Putamen (tissue), 1 donor: Measurements from ENCODE around the gene ATP13A3.

ENCODE experiments used
- DNase-seq: peaks from one replicate; pipeline ENCODE4 v3.0.0-alpha.2; 2016; ENCODE audit warnings: low spot score

ATP13A3 gene

GRCh38 chr3:194475138-194475932 is 11.5 kb downstream of the ATP13A3 start:
- no peak for DNase-seq

DNA sequence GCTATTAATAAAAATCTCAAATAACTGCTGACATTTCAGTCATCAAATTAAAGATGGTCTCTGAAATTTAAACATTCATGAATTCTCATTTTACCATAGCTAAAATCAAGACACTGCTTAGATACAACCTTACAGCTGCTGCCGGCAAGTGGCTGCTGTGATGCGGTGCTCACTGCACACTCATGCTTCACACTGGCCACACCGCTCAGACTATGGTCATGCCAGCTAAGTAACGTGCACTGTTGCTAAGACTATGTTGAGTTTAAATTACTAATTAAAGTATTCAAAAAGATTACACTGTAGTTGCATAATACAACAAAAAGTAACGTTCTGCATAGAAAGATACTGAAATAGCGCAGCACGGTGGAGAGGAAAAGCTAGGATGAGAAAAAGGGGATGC is 12.1 kb downstream of the ATP13A3 start:
- DNase-seq: no peak

GRCh38 chr3:194472290-194472920 is 14.4 kb downstream of the ATP13A3 start:
- DNase-seq: peak; percentile 54

DNA sequence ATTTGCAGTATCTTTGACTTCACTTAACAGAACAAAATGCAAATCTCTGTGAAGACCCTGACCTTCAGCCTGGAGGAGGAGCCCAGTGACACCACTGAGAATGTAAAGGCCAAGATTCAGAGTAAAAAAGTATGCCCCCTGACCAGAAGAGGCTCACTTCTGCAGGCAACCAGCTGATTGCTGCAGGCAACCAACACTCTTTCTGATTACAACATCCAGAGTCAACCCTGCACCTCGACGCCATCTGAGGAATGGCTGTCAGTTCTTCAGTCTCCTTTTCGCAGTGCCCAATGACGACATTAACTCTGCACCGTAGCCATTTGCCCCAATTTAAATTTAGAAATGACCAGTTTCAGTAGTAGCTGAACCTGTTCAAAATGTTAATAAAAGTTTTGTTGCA is 14.9 kb downstream of the ATP13A3 start:
- no peak for DNase-seq

DNA sequence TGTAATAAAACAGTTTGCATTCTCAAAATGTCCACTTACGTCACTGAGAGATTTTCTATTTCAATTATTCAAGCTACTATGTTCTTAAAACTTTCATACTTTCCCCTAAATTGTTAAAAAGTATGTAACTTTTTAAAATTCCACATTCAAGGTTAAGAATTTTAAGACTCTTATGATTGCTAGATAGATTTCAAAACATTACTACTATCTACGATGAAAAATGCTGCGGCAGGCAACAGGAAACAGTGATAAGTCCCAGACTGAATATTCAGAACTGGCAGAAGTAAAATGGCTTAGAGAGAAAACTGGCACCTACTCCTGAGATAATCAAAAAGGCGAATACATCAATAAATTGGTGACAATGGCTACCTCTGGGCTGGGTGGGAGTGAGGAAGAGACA is 16.2 kb downstream of the ATP13A3 start:
- DNase-seq: no peak

- DNase-seq: no peak
Observed at GRCh38 chr3:194469977-194470376, 16.8 kb downstream of the ATP13A3 start.

DNA sequence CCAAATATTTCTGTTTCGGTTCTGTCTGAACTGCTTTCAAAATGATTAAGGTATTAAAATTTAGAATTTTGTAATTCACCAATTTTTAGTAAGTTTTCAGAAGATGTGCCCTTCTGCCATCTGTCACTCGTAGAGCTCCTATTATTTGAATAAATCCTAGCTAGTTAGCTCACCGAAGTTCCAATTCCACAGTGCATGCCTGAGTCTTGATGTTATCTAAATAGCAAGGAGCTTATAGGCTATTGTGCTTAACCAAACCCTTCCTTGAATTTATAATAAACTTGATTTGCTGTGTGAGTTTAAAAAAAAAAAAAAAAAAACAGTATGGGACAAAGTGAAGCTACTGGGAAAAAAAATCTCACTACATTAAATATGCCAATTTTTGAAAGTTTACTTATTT is 18.7 kb downstream of the ATP13A3 start:
- no peak for DNase-seq

DNA sequence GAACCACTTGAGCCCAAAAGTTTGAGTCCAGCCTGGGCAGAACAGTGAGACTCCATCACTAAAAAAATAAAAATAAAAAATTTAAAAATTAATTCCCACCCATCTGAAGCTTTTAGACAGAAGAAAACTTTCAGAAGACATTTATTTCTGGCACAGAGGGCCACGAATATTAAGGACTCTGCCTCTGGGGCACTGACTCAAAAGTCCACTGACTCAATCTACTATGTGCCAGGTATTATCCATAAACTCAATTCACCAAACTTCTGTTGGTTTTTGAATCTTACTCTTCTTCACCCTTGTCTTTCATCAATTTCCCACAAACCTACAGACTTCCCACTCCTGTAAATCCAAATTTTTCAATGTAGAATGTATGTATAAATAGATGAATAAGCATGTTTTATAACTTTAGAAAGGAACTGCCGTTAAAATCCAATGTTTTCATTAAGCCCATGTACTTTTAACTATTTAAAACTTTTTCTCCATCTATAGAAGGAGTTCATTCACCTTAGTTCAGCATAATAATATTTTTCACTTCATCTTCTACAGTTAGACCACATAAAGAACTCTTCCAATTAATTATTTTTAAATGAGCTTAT is 19.9 kb downstream of the ATP13A3 start:
- DNase-seq: no peak

- DNase-seq: no peak
Observed at GRCh38 chr3:194465920-194466570, 20.8 kb downstream of the ATP13A3 start.

- DNase-seq: no peak
Observed at GRCh38 chr3:194465246-194465645, 21.6 kb downstream of the ATP13A3 start.

GRCh38 chr3:194464692-194465091 is 22.1 kb downstream of the ATP13A3 start:
- DNase-seq: no peak

DNA sequence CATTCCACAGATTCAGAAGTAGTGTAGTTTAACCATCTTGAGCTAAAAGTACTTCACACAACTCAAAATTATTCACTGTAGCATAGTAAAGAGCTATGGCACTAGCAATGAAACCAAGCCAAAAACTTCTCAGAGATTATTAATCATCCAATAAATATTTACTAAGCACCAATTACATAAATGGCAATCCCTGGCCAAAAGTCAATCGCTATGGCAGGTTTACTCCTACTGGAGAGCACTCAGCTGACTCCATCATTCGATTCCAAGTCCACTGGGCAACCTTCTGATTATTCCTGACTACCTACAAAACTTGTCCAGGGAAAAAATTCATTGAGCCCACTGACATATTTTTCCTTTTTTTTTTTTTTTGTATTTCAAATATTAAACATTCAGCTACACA is 23.9 kb downstream of the ATP13A3 start:
- DNase-seq: no peak

DNA sequence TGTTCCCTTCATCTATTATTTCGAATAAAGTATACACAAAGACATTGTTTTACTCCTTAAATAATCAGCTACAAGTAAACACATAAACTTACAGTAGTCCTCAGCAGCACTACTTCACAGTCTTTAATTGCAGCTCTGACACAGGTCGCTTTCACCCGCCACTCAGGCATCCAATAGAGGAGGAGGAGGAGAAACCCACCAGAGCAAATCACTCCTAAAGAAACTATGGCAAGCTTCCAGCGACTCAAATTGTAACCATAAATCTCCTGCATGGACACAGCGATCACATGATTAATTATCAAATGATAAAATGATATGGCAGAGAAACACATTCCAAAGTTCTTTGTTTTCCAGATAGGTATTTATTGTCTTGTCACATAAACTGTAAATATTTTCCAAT is 26.2 kb downstream of the ATP13A3 start:
- DNase-seq: no peak

DNA sequence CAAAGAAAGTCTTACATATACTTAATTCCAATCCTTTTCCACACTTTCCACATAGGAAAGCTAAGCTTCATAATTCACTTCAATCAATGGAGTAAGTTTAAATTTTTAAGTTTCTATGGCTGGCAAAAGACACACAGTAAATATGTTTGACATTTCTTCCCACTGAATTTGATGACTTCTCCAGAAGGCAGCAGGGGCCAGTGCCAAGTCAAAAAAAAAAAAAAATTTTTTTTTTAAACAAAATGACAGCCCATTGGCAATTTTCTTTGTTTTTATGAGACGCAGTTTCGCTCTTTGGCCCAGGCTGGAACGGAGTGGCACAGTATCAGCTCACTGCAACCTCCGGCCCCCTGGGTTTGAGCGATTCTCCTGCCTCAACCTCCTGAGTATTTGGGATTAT is 28.7 kb downstream of the ATP13A3 start:
- no peak for DNase-seq

DNA sequence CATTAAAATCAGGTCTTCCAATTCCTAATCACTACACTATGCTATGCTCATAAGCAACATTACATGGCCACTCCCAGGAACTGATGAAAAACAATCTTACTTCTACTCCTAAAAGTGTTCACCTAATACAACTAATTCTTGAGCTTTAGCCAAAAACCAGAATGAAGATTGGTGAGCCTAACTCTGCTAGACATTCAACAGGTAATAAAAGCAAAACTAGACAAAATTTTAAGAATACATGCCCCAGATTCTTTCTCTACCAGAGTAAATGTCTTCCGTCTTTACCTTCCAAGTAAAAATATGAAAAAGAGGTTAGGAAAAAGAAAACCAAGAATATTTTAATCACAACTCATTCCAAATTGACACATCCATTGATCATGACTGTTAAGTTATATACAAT is 31.3 kb downstream of the ATP13A3 start:
- DNase-seq: no peak

GRCh38 chr3:194450341-194450740 is 36.5 kb downstream of the ATP13A3 start:
- no peak for DNase-seq

- DNase-seq: no peak
Observed at GRCh38 chr3:194449913-194450312, 36.9 kb downstream of the ATP13A3 start.

DNA sequence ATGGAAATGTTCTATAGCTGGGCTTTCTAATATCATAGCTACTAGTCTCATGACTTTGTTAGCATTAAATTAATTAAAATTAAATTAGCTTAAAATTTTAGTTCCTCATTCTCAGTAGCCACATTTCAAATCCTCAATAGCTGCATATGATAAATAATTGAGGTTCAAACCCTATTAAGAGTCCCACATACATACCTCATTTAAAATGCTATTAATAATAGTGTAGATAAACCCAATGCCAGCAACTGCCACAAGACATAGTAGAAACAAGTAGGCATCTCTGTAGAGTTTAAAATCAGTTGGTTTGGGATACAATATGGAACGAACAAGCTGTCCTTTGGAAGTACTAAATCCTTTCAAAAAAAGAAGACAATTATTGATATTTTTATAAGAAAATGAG is 39.1 kb downstream of the ATP13A3 start:
- DNase-seq: no peak

DNA sequence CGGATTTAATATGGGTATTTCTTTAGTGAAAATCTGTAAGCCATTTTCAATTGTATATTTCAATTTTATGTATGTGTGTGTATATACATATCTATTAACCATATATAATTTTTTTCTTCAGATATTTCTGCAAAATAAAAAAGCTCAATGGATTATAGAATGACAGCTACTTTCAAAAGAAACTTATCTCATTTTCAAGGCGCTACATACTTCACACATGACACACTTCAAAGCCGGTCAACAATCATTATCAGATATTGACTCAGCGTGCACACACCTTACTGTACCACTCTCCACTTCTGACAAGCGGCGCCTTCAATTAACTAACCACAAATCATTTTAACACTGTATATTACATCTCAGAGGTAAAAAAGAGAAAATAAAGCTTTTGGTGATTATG is 39.6 kb downstream of the ATP13A3 start:
- no peak for DNase-seq

GRCh38 chr3:194446754-194447153 is 40.0 kb downstream of the ATP13A3 start:
- no peak for DNase-seq

DNA sequence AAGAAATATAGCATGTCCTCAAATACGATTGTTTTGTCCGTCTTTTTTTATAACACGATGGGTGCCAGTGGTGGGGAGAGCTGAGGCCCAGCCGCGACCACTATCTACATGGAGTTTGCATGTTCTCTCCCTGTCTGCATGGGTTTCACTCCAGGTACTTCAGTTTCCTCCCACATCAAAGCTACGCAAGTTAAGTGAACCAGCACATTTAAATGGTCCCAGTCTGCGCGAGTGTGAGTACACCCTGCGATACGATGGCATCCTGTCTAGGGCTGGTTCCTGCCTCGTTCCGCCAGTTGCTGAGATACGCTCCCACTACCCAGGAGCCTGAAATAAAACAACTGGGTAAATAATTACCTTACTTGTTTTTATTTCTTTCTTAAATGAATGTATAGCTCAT is 40.6 kb downstream of the ATP13A3 start:
- DNase-seq: no peak

DNA sequence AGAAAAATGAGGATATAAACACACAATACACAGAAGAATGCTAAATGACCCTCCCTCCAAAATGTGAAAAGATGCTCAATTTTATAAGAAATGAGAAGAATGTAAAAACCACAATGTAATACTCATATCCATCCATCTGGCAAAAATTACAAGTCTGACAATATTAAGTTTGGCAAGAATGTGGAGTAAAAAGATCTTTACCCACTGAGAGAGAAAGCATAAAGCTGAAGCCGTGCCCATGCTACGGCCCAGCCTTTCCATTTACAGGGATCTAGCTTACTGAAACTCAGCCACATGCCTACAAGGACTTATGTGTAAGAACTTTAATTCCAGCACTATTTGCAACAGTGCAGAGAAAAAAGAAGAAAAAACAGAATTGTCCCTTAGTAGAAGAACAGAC is 42.9 kb downstream of the ATP13A3 start:
- no peak for DNase-seq

- no peak for DNase-seq
Observed at GRCh38 chr3:194440756-194441155, 46.0 kb downstream of the ATP13A3 start.
